DMS79 treated with DMSO at 0.1 percent for 48 hours (cell line): ENCODE data around the gene CCDC57.
"Not testable (repeated sequence)": the region's sequence is repeated elsewhere in the genome, so short reads cannot be mapped to it uniquely, and the experiment has no call there.

ENCODE experiments used
- DNase-seq: peaks from one replicate; lab custom pipeline; 2025; lab: John Stamatoyannopoulos, UW

Gene CCDC57

DNA sequence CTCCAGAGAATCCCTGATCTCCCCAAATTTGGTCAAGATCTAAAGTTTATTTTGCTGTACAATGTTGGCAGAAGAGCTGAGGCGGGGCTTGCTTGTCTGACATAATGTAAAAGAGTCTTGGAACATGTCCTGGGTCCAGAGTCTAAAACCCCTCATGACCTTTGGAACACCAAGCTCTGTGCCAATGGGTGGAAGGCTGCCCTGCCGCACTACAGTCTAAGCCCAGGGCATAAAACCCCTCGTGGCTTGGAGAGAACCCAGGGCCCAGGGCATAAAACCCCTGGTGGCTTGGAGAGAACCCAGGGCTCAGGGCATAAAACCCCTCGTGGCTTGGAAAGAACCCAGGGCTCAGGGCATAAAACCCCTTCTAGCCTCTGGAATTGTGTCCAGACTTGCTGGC is 36.7 kb downstream of the CCDC57 start:
- no peak for DNase-seq

DNA sequence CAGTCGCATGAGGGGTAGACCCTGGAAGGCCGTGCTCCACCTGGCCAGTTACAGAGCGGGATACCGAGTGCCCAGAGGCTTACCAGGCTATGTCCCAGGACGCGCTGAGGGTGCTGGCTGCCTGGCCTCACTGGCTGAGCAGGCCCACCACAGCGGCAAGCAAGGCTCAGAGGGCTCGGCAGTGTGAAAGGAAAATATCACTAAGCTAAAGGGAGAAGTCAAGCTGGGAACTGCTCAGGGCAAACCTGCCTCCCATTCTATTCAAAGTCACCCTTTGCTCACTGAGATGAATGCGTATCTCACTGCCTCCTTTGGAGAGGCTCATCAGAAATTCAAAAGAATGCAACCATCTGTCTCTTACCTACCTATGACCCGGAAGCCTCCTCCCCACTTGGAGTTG is 37.4 kb downstream of the CCDC57 start:
- no peak for DNase-seq

DNA sequence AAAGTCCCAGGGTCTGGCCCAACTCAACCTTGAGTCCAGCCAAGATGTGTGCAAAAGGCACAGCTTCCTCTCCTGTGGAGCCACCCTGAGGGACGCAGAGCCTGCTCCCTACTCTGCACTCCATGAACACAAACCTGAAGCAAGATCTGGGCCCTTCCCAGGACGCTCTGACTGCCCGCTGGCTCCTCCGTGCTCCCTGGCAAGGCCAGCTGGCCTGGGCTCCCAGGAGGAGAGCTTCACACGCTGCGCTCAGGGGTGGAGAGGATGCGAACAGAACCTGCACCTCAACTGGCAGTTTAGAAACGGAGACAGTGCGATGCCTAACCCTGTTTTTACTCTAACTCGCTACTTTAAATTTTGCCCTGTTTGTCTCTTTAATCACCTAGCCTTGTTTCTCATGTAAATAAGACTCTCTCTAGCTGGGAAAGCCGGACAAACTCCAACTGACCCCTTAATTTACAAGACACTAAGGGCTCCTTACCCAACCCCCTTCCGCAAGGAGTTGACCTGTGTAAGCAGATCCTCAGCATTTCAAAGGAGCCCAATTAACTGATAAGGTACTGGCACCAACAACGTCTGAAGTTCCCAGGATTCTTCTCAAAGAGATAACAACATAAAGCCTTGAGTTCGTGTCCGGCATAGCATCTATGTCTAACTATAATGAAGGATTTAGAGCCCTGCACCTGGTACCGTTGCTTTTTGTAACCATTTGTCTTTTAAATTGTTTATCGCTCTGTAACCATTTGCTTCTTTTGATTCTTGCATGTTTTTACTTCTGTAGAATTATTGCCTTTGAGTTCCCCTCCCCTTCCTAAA is 38.4 kb downstream of the CCDC57 start:
- not testable (repeated sequence) for DNase-seq

DNA sequence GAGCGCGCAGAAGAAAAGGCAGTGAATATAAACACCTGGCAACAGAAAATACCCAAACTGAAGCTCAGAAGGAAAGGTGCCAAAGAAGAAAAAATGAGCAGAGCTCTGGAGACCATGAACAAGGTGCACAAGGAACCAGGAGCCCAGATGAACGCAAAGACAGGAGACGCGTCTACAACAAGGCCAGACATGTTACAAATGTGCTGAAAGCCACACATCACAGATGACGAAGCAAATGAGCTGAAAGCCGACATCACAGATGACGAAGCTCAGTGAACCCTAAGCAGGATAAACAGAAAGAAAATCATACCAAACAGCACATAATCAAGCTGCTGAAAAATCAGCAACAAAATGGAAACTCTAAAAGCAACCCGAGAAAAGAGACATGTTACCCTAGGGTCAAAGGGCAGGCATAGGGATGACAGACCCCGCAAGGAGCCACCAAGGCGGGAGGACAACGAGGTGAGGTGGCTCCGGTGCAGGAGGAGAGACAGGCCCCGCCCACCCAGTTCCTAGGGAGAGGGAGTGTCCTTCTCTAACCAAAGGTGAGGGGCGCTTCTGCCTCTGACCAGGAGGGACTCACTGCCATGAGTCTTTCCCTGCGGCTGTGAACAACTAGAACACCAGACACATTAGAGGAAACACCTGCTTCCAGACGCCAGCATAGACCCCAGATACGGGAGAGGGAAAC is 39.1 kb downstream of the CCDC57 start:
- DNase-seq: no peak

DNA sequence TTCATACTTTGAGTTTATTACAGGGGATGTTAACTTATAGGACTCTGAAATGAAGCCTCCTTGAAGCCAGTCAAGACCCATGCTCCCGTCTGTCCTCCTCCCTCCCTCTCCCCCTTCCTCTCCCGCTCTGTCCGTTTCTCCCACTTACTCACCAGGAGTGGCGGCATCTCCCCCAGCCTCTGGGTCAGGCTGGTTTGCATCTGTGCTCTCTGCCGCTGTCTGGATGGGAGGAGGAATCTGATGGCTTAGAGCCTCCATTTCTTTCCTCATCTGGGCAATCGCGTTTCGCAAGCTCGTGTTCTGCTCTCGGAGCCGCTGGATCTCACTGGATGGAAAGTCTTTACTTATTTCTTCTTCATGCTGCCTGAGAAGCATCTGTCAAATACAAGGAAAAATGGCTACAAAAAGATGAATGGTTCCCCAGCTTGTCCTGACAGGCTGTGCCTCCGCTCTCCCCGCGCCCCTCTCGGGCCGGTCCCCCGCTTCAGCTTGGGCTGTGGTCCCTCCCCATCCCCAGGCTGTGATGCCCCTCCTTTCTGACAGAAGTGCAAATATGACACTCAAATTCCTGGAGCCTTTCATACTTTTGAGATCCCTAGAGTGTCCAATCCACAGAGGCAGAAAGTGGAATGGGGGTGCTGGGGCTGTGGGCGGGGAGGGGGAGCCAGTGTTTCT is 40.0 kb downstream of the CCDC57 start:
- DNase-seq: no peak

DNA sequence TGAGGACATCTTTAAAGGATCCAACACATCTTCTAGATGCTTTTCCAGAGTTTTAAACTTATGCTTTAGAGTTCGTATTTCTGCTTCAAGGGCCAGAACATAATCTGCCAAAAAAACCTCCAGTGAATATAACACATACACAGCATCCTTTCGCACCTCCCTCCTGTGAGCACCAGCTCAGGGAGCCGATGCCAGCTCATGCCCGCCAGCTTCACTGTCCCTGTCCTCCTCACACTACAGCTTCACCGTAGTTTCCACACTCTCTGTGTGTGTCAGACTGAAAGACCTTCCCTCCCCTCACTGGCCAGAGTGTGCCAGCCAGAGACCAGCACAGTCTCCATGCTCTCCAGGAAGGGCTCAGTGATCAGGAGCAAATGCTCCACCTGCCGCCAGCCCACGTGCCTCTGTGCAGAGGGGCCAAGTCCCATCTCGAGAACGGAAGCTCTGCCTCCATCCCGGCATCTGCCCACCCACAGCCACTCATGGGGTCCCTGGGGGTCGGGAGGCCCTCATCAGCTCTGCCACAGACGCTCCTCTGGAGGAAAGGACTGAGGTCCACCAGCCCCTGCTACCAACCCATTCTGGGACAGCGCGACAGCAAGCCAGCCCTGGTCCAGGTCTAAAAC is 40.8 kb downstream of the CCDC57 start:
- no peak for DNase-seq

DNA sequence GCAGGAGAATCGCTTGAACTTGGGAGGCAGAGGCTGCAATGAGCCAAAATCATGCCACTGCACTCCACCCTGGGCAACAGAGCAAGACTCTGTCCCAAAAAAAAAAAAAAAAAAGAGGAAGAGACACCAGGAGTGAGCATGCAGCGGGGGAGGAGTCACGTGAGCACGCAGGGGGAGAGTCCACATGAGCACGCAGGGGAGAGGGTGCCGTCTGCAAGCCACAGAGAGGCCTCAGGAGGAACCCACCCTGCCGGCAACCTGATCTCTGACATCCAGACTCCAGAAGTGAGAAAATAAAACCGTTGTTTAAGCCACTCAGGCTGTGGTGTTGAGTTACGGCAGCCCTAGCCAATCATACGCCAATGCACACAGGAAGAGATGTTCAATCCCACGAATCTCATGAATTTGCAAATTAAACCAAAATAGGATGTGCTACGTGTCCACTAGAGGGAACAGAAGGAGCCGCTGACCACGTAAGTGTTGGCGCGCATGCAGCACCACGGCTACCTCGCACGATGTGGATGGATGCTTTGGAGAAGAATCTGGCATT is 42.2 kb downstream of the CCDC57 start:
- DNase-seq: no peak

DNA sequence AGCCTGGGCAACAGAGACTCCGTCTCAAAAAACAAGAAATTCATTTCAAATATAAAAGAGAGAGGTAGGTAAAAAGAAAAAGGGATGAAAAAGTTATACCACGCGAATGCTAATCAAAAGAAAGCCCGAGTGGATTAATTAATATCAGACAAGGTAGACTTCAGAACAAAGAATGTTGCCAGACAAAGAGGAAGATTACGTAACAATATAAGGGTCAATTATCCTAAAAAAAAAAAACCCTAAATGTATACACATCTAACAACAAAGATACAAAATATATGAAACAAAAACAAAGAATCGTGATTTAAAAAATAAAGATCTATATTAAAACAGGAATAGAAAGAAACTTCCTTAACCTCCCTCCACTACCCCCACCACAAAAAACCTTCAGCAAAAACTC is 44.1 kb downstream of the CCDC57 start:
- DNase-seq: no peak

DNA sequence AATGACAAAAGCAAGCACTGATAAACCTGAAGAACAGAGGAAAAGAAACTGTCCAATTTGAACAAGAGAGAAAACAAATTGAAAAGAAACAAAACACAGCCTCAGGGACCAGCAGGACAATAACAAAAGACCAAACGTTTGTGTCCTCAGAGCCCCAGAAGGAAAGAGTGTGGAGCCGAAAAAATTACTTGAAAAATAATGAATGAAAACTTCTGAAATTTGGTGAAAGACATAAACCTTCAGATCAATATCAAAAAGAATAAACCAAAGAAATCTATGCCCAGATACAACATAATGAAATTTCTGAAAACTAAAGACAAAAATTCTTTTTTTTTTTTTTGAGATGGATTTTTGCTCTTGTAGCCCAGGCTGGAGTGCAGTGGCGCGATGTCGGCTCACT is 45.6 kb downstream of the CCDC57 start:
- DNase-seq: no peak

DNA sequence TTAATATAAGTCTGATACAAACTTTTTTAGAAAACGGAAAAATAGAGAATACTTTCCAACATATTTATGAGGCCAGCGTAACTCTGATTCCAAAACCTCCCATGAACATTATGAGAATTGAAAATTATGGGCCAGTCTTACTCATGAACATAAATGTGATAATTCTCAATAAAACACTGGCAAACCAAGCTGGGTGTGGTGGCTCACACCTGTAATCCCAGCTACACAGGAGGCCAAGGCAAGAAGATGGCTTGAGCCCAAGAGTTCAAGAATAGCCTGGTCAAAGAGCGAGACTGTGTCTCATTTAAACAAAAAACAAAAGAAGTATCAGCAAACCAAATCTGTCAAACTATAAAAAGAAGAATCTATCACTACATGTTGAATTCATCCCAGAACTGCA is 47.8 kb downstream of the CCDC57 start:
- DNase-seq: no peak

DNA sequence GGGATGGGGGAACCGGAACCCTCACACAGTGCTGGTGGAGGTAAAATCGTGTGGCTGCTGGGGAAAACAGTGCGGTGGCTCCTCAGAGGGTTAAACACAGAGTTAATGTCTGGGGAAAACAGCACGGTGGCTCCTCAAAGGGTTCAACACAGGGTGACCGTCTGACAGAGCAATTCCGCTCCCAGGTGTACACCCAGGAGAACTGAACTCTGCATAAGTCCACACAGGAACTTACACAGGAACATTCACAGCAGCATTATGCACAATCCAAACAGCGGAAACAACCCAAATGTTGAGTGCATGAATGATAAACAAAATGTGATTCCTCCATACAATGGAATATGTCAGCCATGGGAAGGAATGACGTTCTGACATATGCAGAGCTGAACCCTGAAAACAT is 51.4 kb downstream of the CCDC57 start:
- DNase-seq: no peak

DNA sequence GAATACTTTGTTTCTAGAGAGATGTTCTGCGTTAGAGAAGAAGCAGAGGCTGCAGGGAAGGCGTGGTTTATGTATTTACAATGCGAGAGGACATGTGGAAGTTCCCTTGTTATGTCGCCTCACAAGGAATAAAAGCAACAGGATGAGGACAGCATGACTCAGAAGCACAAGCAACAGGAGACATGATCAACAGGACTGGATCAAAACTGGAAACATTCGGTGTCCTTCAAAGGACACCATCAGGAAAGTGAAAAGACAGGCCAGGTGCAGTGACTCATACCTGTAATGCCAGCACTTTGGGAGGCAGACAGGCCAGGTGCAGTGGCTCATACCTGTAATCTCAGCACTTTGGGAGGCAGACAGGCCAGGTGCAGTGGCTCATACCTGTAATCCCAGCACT is 52.6 kb downstream of the CCDC57 start:
- no peak for DNase-seq

DNA sequence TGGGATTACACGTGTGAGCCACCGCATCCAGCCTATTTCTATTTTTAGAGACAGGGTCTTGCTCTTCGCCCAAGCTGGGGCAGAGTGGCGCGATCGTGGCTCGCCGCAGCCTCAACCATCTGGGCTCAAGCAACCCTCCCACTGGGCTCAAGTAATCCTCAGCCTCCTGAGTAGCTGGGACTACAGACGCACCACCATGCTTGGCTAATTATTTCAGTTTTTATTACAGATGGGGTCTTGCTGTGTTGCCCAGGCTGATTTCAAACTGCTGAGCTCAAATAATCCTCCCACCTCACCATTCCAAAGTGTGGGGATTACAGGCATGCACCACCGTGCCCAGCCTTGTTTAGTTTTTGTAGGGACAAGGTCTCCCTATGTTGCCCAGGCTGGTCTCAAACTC is 53.8 kb downstream of the CCDC57 start:
- DNase-seq: no peak

DNA sequence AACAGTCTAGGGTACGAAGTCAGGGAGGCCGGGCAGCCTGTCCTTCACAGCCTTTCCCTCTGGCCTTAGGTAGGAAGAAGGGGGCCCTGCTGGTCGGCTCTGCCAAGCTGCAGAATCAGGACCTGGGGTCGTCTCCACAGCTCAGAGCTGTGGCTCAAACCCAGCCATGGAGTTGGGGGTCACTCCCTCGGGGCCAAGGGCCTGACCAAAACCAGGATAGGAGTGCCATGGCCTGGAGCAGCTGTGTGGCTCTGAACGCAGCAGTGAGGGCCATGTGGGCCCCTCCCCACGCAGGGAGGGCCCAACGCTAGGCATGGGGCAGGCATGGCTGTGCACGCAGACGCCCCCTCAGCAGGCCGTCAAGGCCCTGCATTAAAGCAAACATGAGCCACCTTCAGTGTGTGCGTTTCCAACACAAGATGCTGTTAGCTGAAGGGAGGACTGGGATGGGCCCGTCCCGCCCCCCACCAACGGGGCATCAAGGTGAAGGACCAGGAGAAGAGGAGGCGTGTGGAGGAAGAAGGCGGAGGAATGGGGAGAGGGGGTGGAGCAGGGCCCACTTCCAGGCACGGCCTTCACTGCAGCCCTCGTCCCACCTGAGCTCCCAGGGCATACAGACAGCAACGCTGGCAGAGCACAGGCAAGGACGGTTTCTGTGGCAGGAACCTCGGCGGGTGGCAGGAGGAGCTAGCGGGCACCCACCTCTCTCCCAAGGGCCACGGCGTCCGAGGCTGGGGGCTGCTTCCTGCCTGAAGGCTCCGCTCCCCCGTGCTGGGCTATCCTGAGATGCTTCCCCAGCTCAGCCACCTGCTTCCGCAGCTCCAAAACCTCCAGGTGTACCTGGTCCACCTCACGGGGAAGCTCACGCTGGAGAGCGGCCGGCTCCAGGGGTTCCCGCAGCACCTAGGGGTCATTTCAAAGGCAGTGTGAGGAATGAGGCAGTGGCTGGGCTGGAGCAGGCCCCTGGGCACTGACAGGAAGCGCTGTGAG is 55.3 kb downstream of the CCDC57 start:
- no peak for DNase-seq

DNA sequence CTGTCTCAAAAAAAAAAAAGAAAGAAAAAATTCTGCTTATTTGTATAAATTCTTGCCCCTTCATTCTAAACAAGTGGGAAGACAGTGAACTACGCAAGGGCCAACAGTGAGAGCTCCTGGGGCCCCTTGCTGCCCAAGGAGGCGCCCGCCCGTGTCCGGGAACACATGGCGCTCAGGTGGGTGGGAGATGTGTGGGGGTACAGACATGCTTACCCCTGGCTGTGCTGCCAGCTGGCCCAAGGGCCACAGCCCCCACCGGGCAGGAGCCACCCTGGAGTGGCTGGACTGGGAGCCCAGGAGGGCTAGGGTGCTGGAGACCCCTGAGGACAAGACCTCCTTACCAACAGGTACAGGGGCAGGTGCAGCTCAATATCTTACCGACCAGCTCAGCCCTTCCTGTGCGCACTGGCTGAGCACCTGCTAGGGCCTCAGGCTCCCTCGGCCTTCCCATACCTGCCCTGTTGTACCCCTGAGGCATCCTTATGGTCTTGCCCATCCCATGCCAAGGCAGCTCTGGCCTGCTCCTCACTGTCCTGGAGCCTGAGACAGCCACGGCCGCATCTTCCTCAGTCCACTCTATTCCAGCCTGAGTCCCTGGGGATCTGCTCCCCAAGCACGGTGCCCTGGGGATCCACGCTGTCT is 56.2 kb downstream of the CCDC57 start:
- no peak for DNase-seq

DNA sequence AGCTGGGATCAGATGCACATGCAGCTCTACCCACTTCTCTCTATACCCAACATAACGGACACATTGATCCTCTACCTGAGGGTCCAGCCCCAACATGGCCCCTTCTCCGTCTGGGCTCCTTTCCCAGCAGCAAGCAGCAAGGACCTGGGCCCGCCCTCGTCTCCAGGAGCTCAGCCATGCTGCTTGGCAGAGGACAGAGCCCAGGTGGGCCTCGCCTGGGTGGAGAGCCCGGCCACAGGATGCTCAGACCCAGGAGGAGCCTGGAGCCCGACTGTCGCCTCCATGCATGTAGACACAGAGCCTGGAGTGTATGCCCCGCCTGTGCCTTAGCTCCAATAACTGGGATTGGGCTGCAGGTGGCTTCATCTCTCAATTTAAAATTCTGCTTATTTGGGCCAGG is 57.0 kb downstream of the CCDC57 start:
- DNase-seq: no peak

DNA sequence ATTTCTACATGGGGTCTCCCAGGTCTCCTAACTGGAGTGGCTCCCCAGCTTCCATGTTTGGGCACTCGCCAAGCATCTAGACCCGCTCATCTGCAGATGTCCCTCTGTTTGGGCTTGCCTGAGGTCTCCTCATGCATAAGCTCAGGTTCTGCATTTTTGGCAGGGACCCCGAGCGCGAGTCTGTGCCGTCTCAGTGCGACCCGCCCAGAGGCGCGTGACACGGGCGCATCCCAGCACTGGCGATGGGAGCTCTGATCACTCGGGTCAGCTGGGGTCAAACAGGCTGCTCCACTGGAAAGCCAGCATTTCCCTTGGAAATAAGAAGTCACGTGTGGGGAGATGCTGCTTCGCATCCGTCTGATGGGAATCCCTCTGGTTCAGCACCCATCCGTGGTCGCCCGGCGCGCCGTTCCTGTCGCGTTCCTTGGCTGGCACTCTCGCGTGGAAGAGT is 57.7 kb downstream of the CCDC57 start:
- DNase-seq: no peak

DNA sequence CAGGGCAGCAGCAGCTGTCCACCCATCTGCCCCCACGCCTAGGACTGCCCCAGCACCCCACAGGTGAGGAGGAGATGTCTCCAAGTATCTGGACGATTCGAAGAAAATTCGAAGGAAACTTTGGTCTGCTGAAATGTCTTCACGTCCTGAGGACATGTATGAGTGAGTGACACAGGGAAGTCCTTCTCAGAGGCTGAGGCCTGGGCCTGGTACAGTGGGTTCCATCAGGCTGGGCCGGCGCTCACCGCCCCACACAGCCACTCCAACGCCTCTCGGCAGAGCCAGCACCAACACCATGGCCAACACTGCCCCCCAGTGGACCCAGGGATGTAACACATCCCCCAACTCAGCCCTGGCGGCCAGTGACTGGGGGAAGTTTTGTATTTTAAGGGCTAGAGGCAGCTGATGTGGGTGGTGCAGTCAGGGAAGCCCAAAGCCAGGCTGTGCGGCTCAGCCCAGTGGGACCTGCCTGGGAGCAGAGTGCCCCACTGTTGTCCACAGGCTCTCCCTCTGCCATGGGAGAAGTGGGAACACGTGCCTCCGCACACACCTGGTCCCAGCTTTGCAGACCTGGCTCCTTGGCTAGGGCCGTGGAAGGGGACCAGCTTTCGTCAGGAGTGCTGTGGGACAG is 58.8 kb downstream of the CCDC57 start:
- DNase-seq: peak; percentile 9

DNA sequence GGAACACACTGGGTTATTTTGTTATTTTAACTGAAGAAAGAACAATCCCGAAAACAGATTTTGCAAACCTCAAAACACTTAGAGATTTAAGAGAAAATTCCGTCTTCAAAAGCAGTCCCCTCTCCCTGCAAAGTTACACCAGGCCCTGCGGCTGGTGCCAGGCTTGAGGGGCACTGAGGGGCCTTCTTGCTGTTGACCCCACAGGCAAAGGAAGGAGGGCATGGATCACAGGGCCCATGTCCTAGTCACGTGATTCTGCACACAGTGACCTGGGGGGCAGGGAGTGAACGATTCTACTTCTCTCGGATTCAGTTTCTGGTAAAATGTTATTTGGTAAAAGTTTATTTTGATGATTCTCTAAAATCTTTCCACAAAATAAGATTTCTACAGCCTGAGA is 59.3 kb downstream of the CCDC57 start:
- DNase-seq: no peak
